Kidney glomerular epithelial cell (primary cell): Measurements from ENCODE around the gene OLFM2.
A peak's percentile ranks its signal among the peaks of the same experiment; 100 is the strongest.
"Not testable (repeated sequence)": the region's sequence is repeated elsewhere in the genome, so short reads cannot be mapped to it uniquely, and the experiment has no call there.

ENCODE experiments used
- DNase-seq: peaks from one replicate; lab custom pipeline; 2025; lab: John Stamatoyannopoulos, UW

OLFM2 gene

GRCh38 chr19:9828551-9829063 is 107.7 kb downstream of the OLFM2 start:
- no peak for DNase-seq

- peak; percentile 80 for DNase-seq
Measured at GRCh38 chr19:9827289-9828238, 108.8 kb downstream of the OLFM2 start, which contains the start of gene UBL5. Gene UBL5, plus strand, starts transcription at chr19:9827918. Its CDS starts 420 bp downstream, at chr19:9828338.

- no peak for DNase-seq
Measured at GRCh38 chr19:9823816-9824215, 112.5 kb downstream of the OLFM2 start.

GRCh38 chr19:9820034-9820433 is 116.3 kb downstream of the OLFM2 start:
- DNase-seq: not testable (repeated sequence)

GRCh38 chr19:9819596-9819909 is 116.8 kb downstream of the OLFM2 start:
- no peak for DNase-seq

- peak; percentile 98 for DNase-seq
Measured at GRCh38 chr19:9818734-9819595, 117.3 kb downstream of the OLFM2 start, which contains the start of gene FBXL12. Gene FBXL12, minus strand, starts transcription at chr19:9819079. Its CDS starts 266 bp downstream, at chr19:9818813.

- no peak for DNase-seq
Measured at GRCh38 chr19:9818175-9818733, 118.1 kb downstream of the OLFM2 start.

- no peak for DNase-seq
Measured at GRCh38 chr19:9811139-9811538, 125.2 kb downstream of the OLFM2 start.

GRCh38 chr19:9808855-9809824 is 127.2 kb downstream of the OLFM2 start:
- no peak for DNase-seq

- no peak for DNase-seq
Measured at GRCh38 chr19:9806803-9807202, 129.5 kb downstream of the OLFM2 start.
